Subcutaneous abdominal adipose tissue (tissue), 5 donors: ENCODE data around the gene ITIH4.
"Not testable (repeated sequence)": the region's sequence is repeated elsewhere in the genome, so short reads cannot be mapped to it uniquely, and the experiment has no call there.

Source experiments
- H3K27ac ChIP-seq: one replicate; pipeline ENCODE4 v1.7.0; 2013; ENCODE audit warnings: low read depth, mild to moderate bottlenecking, inconsistent platforms, low read length, moderate library complexity
- H3K27me3 ChIP-seq, 5 donors: one replicate each; pipeline ENCODE4 v1.7.0; 2013; ENCODE audit warnings: low read length in 5 of 5, inconsistent platforms in 1 of 5; ENCODE audit not compliant: control insufficient read depth in 5 of 5, insufficient read depth in 4 of 5
- H3K36me3 ChIP-seq, 5 donors: one replicate each; pipeline ENCODE4 v1.7.0; 2013; ENCODE audit warnings: low read length in 5 of 5; ENCODE audit not compliant: control insufficient read depth in 5 of 5, insufficient read depth in 5 of 5
- H3K4me1 ChIP-seq, 5 donors: one replicate each; pipeline ENCODE4 v1.7.0; 2013; ENCODE audit warnings: low read length in 5 of 5, mild to moderate bottlenecking in 3 of 5, moderate library complexity in 1 of 5; ENCODE audit not compliant: control insufficient read depth in 5 of 5, insufficient read depth in 5 of 5
- H3K4me3 ChIP-seq, 5 donors: one replicate each; pipeline ENCODE4 v1.7.0; 2013; ENCODE audit warnings: low read length in 5 of 5, low read depth in 1 of 5
- H3K9ac ChIP-seq, 5 donors: one replicate each; pipeline ENCODE4 v1.7.0; 2013; ENCODE audit warnings: low read length in 5 of 5, mild to moderate bottlenecking in 4 of 5, moderate library complexity in 3 of 5
- H3K9me3 ChIP-seq, 5 donors: one replicate each; pipeline ENCODE4 v1.7.0; 2013; ENCODE audit warnings: low read length in 5 of 5; ENCODE audit not compliant: control insufficient read depth in 5 of 5
- donor health status: healthy.
- donor health status: healthy.
- donor health status: healthy.
- donor health status: healthy.
- donor health status: healthy.

ITIH4 gene

DNA sequence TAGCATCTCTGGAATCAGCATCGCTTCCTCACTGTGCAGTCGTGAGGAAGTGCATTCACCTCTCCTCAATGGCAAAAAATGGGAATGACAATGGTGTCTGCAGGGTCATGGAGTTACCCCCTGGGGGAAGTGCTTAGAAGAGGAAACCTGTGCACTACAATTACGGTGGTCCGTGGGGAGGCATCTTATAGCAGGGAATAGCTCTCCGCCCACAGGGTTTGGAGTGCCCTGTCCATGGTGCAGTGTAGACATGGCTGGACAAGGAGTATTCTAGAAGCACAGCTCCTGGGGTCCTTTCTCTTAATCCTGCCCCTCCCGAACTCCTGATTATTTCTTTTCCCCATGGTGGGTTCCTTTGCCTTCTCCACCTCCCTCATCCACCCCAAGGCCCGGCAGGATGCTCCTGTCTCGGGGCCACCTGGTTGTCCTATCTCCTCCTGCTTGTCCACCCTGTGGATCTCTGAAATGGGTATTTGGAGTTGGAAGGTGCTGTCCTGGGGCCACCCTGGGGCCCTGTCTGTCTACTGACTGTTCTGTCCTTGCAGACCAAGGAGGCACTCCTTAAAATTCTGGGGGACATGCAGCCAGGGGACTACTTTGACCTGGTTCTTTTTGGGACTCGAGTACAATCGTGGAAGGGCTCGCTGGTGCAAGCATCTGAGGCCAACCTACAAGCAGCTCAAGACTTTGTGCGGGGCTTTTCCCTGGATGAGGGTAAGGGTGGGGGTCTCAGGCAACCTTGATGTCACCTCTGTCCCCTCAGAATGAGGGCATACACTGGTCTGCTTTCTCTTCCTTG is 47.9 kb downstream of the ITIH4 start:
- Histone ChIP-seq H3K4me3 (no peak overlapping the region), H3K9me3 (no peaks in the 10 kb centered on the region), H3K36me3 (no peaks in the 10 kb centered on the region), H3K27ac (no peak overlapping the region), H3K27me3 (peaks cover 0 to 13% (median 5%) of the 10 kb centered on the region in 5 donors), H3K4me1 (peaks cover 0 to 14% (median 4%) of the 10 kb centered on the region in 5 donors), H3K9ac (no peak overlapping the region)

- H3K9ac ChIP-seq, result no peak overlapping the region
- no peaks in the 10 kb centered on the region for H3K9me3 ChIP-seq
- peaks cover 0 to 13% (median 5%) of the 10 kb centered on the region in 5 donors for H3K27me3 ChIP-seq
- H3K27ac ChIP-seq, result no peak overlapping the region
- H3K36me3 ChIP-seq, result no peaks in the 10 kb centered on the region
- H3K4me1 ChIP-seq, result peaks cover 0 to 11% (median 3%) of the 10 kb centered on the region in 5 donors
- no peak overlapping the region for H3K4me3 ChIP-seq
These were observed 48.7 kb downstream of the ITIH4 start for GRCh38 chr3:52781741-52782140.

DNA sequence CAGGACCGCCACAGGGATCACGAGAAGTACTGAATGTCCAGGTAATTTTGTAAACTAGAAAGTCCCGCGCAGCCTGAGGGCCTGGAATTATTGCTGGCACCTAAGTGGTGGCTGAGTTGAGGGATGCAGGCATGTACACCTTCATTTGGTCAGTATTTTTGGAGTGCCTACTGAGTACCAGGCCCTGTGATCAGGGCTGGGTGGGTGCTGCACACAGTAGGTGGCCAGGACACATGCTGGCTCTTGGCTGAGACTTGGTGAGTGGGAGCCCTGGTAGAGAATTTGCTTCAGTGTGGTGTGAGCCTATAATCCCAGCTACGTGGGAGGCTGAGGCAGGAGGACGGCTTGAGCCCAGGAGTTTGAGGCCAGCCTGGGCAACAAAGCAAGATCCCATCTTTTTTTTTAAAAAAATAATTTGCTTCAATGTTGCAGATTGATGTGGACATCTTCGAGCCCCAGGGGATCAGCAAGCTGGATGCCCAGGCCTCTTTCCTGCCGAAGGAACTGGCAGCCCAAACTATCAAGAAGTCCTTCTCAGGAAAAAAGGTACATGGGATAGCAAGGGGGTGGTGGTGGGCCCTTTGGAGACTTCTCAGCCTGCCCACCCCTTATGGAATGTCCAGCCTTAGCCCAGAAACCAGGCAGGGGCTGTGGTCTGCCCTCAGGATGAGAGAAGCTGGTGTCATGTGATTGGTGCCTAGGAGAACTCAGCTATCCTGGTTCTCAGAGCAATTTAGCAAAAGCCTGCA is 50.5 kb downstream of the ITIH4 start:
- Histone ChIP-seq H3K4me1 (peaks cover 0 to 14% (median 3%) of the 10 kb centered on the region in 5 donors), H3K27ac (no peak overlapping the region), H3K27me3 (peaks cover 0 to 13% (median 5%) of the 10 kb centered on the region in 5 donors), H3K36me3 (no peaks in the 10 kb centered on the region), H3K9me3 (no peaks in the 10 kb centered on the region), H3K9ac (no peak overlapping the region), H3K4me3 (no peak overlapping the region)

DNA sequence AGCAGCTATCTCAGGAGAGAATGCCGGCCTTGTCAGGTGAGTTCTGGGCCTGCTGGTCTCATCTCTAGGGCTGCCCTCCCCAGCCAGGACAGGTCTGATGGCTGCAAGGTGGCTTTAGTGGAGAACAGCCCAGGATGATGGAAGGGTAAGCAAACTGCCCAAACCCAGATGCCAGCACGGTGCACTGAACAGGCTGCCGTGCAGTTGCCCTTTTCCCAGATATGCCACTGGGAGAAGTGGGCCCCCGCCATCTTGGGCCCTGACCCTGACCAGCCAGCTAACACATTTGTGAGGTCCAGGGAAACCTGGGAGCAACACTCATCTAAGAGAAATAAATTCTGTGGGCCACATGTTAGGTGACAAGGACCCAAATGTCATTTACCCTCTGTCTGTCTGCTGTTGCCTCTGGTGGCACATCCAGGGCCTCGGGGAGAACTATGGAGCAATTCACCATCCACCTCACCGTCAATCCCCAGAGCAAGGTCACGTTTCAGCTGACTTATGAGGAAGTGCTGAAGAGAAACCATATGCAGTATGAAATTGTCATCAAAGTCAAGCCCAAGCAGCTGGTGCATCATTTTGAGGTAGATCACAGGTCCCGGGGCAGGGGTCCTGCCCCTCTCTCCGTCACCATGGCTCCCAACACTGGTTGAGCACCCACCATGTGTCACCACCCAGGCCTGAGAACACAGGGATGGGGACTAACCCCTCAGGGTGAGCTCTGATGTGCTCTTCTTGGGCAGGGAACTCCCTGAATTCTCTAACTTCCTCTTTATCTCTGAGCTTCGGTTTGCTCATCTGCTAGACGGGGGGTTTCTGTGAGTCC is 51.2 kb downstream of the ITIH4 start:
- Histone ChIP-seq H3K27me3 (peaks cover 0 to 13% (median 5%) of the 10 kb centered on the region in 5 donors), H3K9me3 (no peaks in the 10 kb centered on the region), H3K4me3 (no peak overlapping the region), H3K9ac (no peak overlapping the region), H3K4me1 (peaks cover 0 to 14% (median 3%) of the 10 kb centered on the region in 5 donors), H3K27ac (no peak overlapping the region), H3K36me3 (no peaks in the 10 kb centered on the region)

DNA sequence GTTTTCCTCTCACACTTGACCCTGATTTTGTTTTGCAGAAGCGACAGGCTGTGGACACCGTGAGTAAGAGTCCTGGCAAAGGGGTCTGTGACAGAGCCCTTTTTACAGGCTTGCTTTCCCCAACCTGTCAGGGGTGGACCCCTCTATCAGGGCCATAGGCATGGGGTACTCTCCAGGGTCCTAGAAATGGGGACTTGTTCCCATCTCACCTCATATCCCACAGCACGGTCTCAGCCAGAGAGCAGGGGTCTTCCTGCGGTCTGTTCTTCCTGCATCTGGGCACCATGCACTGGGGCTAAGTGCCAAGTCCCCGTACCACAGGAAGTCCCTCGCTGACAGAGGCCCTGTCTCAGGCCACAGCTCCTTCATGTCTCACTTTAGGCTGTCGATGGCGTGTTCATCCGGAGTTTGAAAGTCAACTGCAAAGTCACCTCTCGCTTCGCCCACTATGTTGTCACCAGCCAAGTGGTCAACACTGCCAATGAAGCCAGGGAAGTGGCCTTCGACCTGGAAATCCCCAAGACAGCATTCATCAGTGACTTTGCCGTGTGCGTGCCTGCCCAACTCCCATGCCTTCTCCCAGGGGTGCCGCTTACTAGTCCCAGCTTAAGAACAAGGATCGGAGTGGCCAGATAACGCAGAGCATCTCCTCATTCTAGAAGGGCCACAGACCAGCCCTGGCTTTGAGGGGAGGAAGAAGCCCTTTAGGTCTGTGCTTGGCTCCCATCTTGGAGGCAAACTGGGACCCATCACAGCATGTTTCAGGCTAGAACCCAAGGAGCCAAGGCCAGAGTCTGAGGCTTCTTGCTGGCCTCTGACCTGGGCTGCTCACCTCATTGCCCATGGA is 52.3 kb downstream of the ITIH4 start:
- no peaks in the 10 kb centered on the region for H3K9me3 ChIP-seq
- no peak overlapping the region for H3K27ac ChIP-seq
- H3K4me3 ChIP-seq, result no peak overlapping the region
- H3K9ac ChIP-seq, result no peak overlapping the region
- no peaks in the 10 kb centered on the region for H3K36me3 ChIP-seq
- peaks cover 0 to 14% (median 3%) of the 10 kb centered on the region in 5 donors for H3K4me1 ChIP-seq
- H3K27me3 ChIP-seq, result peaks cover 0 to 9% (median 5%) of the 10 kb centered on the region in 5 donors

- Histone ChIP-seq H3K27me3 (peaks cover 0 to 5% (median 2%) of the 10 kb centered on the region in 5 donors), H3K9me3 (no peaks in the 10 kb centered on the region), H3K27ac (no peak within 1 kb of the TSS), H3K4me1 (peaks cover 0 to 14% (median 3%) of the 10 kb centered on the region in 5 donors), H3K9ac (no peak within 1 kb of the TSS), H3K4me3 (no peak within 1 kb of the TSS), H3K36me3 (no peaks in the 10 kb centered on the region)
These were observed 53.1 kb downstream of the ITIH4 start, which contains the start of gene ITIH1 for GRCh38 chr3:52777127-52777958. Gene ITIH1 (plus strand): TSS chr3:52777599. CDS start chr3:52777616, 17 bp downstream.

DNA sequence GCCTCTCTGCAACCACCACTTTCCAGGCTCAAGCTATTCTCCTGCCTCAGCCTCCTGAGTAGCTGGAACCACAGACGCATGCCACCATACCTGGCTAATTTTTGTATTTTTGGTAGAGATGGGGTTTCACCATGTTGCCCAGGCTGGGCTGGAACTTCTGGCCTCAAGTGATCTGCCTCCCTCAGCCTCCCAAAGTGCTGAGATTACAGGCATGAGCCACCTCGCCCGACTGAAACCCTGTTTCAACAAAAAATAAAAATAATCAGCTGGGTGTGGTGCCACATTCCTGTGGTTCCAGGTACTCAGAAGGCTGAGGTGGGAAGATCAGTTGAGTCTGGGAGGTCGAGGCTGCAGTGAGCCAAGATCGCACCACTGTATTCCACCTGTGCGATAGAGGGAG is 54.0 kb downstream of the ITIH4 start:
- not testable (repeated sequence) for H3K36me3 ChIP-seq, H3K4me3 ChIP-seq, H3K9me3 ChIP-seq, H3K27me3 ChIP-seq, H3K9ac ChIP-seq, H3K27ac ChIP-seq
- H3K4me1 ChIP-seq, result peaks cover 0 to 16% (median 5%) of the 10 kb centered on the region in 5 donors

GRCh38 chr3:52775877-52776276 is 54.6 kb downstream of the ITIH4 start:
- H3K9me3 ChIP-seq, result no peaks in the 10 kb centered on the region
- no peaks in the 10 kb centered on the region for H3K36me3 ChIP-seq
- peaks cover 0 to 22% (median 10%) of the 10 kb centered on the region in 5 donors for H3K4me1 ChIP-seq
- H3K27ac ChIP-seq, result no peak overlapping the region
- no peaks in the 10 kb centered on the region for H3K27me3 ChIP-seq
- no peak overlapping the region for H3K4me3 ChIP-seq
- no peak overlapping the region for H3K9ac ChIP-seq
